Pancreas (tissue), 10 donors: Measurements from ENCODE around the gene C7orf57. TPM values are rescaled to one million over a fixed set of nuclear protein-coding genes. Genes with fewer than 3 reads are reported as not detected.

Experiments
- ATAC-seq, 4 donors: fragments of 200-7000 bp; cut with Tn5 transposase; one replicate each; pipeline versions ENCODE4 v1.8.0 to v1.9.1; 2020; ENCODE audit warnings: mild to moderate bottlenecking in 4 of 4, moderate library complexity in 4 of 4
- DNase-seq, 6 donors: peaks; one replicate each; pipeline ENCODE4 v3.0.0-alpha.2; 2020
- FAIRE-seq: peaks from 2 replicates; lab custom pipeline; 2012; peaks lifted over from hg19 to GRCh38; lab: Jason Lieb, UNC
- H3K27ac ChIP-seq, 4 donors: fragments of 200-600 bp; sonication (generic); 1 replicate in 3 of 4; 2 replicates in 1 of 4; pipeline versions ENCODE4 v1.5.0 to v1.8.0; 2020
- H3K27me3 ChIP-seq, 4 donors: fragments of 200-600 bp; one replicate each; pipeline ENCODE4 v1.8.0; 2021
- H3K36me3 ChIP-seq, 3 donors: fragments of 200-600 bp; sonication (generic) in 1 of 3; one replicate each; pipeline versions ENCODE4 v1.5.0 to v1.8.0; 2020 to 2021
- H3K4me1 ChIP-seq, 3 donors: fragments of 200-600 bp; one replicate each; pipeline ENCODE4 v1.8.0; 2021
- H3K4me3 ChIP-seq, 4 donors: fragments of 200-600 bp; sonication (generic) in 2 of 4; one replicate each; pipeline versions ENCODE4 v1.5.0 to v1.8.0; 2020 to 2021
- H3K9me3 ChIP-seq, 4 donors: fragments of 200-600 bp; one replicate each; pipeline ENCODE4 v1.8.0; 2021
- CTCF ChIP-seq, 4 donors: fragments of 200-600 bp; sonication (generic) in 3 of 4; IDR thresholded peaks; one replicate each; pipeline versions ENCODE4 v1.5.0 to v1.8.0; 2021; ENCODE audit warnings: antibody characterized with exemption in 4 of 4
- WGBS, 2 donors: extraction: QIAGEN DNeasy Blood & Tissue Kit; methylation state at CpG; one replicate each; pipeline ENCODE4 v1.1.7; 2013; 5-methylcytosine and 5-hydroxymethylcytosine counted together
- intact Hi-C, 3 donors: fragments of 100-400 bp; cut with DNase I; formaldehyde crosslinking; loops; one replicate each; pipeline versions ENCODE4 v1.11.1 to v1.14.2; 2022
- polyA plus RNA-seq, 2 donors: library from polyadenylated mRNA; stranded (reverse); fragments of 200-250 nt; gene quantifications; one replicate each; pipeline ENCODE4 v1.2.3, GENCODE V29; 2013
- total RNA-seq, 6 donors: library from RNA; stranded (reverse); fragmentation: NEBNext Ultra II Directional in 4 of 6; extraction: Animal tissue kit (Norgen Biotek cat#: 25700) in 4 of 6; gene quantifications; one replicate each; pipeline versions ENCODE4 v1.2.1 to v1.2.4, GENCODE V29; 2021 to 2023
- donor health status: healthy with polysubstance abuse.
- donor health status: DM: no; HTN: no; CAD: no; lungs with moderate emphysema.
- donor health status: DM: no; HTN: no; CAD: no.
- donor health status: control.
- donor health status: control.
- donor health status: Bipolar disorder and iron deficiency.
- donor health status: DM: yes; HTN: yes; CAD: no.
- donor health status: DM: no; HTN: no; CAD: no.
- donor health status: DM: no; HTN: no; CAD: no.
- donor health status: DM: yes; HTN: yes; CAD: no.

Gene C7orf57
- total and polyA plus RNA-seq, 8 donors: not detected

DNA sequence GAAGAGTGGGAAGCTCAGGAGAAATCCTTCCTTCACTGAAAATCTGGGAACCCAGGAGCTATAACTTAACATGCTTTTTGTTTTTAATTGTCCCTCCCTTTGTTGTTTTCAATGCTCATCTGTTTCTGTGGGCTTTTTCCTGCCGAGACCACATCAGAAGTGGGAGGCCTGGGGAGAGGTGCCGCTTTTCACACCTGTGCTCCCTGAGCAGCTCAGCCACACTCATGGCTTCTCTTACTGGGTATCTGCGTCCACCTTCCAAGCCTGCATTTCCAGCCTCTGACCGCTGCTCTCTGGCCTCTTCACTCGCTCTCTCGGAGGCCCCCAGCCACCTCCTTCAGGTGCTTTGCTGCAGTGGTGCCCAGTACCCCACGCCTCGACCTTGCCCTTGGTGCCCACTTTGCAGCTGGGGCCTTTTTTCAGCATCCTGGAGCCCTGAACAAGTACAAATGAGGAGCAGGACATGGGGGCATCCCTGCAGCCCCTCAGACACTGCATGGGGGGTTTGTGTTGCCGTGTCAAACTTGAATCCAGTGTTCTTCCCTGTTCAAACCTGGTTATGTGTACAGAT lies 9.9 kb downstream of the C7orf57 start:
- Histone ChIP-seq H3K4me1 (no peaks in the 10 kb centered on the region), H3K27me3 (no peaks in the 10 kb centered on the region), H3K36me3 (no peaks in the 10 kb centered on the region), H3K27ac (no peak overlapping the region), H3K4me3 (no peak overlapping the region), H3K9me3 (no peaks in the 10 kb centered on the region)
- FAIRE-seq: no peak
- intact Hi-C loops: no loop called here
- no peak for TF ChIP-seq CTCF (IDR thresholded peaks at IDR 0.05)
- 61% methylated on average over 9 of the region's 9 CpGs for WGBS, 2 donors
- no peak for ATAC-seq
- DNase-seq: no peak

- FAIRE-seq: no peak
- no peaks in the 10 kb centered on the region for H3K9me3 ChIP-seq
- intact Hi-C loops: no loop called here
- H3K4me3 ChIP-seq: no peak overlapping the region
- WGBS, 2 donors: 63 to 65% methylated on average over 14 of the region's 14 CpGs
- no peaks in the 10 kb centered on the region for H3K27me3 ChIP-seq
- H3K4me1 ChIP-seq: no peaks in the 10 kb centered on the region
- no peak for TF ChIP-seq CTCF (IDR thresholded peaks at IDR 0.05)
- no peak for DNase-seq
- ATAC-seq: no peak
- no peak overlapping the region for H3K27ac ChIP-seq
- no peaks in the 10 kb centered on the region for H3K36me3 ChIP-seq
Observed at GRCh38 chr7:48046458-48046857, 11.1 kb downstream of the C7orf57 start.

GRCh38 chr7:48048113-48048512 lies 12.8 kb downstream of the C7orf57 start:
- DNase-seq (no peak), FAIRE-seq (no peak), ATAC-seq (no peak)
- H3K27me3 ChIP-seq: no peaks in the 10 kb centered on the region
- H3K4me3 ChIP-seq: no peak overlapping the region
- no peak for TF ChIP-seq CTCF (IDR thresholded peaks at IDR 0.05)
- 88 to 89% methylated on average over 8 of the region's 8 CpGs for WGBS, 2 donors
- intact Hi-C loops: no loop called here
- no peaks in the 10 kb centered on the region for H3K9me3 ChIP-seq
- no peaks in the 10 kb centered on the region for H3K36me3 ChIP-seq
- H3K4me1 ChIP-seq: no peaks in the 10 kb centered on the region
- H3K27ac ChIP-seq: no peak overlapping the region

DNA sequence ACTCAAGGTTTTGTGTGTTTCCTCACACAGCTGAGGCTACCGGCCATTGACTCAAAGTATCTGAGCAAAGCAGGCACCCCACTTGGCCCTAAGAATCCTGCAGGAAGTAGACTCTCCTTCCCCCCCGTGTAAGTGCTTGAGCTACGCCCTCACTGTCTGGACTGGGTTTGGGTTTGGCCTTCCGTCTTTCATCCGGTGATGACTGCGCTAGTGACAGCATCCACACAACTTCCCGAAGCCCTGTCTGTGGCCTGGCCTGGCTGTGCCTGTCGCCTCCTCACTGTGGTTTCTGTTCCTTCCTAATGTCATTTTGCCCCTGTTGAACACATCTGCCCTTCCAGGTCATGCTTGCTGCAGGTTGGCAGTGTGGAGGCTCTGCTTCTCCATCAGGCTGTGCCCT lies 14.5 kb downstream of the C7orf57 start:
- Histone ChIP-seq H3K9me3 (no peaks in the 10 kb centered on the region), H3K27me3 (no peaks in the 10 kb centered on the region), H3K4me3 (no peak overlapping the region), H3K27ac (no peak overlapping the region), H3K4me1 (no peaks in the 10 kb centered on the region), H3K36me3 (no peaks in the 10 kb centered on the region)
- ATAC-seq: peak in 2 of 4 donors; percentile 18 to 53
- no peak for TF ChIP-seq CTCF (IDR thresholded peaks at IDR 0.05)
- intact Hi-C loops: no loop called here
- WGBS, 2 donors: 80 to 86% methylated on average over 8 of the region's 8 CpGs
- no peak for FAIRE-seq
- DNase-seq: no peak

- TF ChIP-seq CTCF (IDR thresholded peaks at IDR 0.05): no peak
- Histone ChIP-seq H3K4me3 (no peak overlapping the region), H3K36me3 (no peaks in the 10 kb centered on the region), H3K27me3 (no peaks in the 10 kb centered on the region), H3K9me3 (no peaks in the 10 kb centered on the region), H3K27ac (no peak overlapping the region), H3K4me1 (no peaks in the 10 kb centered on the region)
- 70 to 75% methylated on average over 8 of the region's 8 CpGs for WGBS, 2 donors
- no peak for DNase-seq
- intact Hi-C loops: no loop called here
- no peak for ATAC-seq
- no peak for FAIRE-seq
Observed at GRCh38 chr7:48052748-48053147, 17.4 kb downstream of the C7orf57 start.
